ENCODE measurements around the gene INO80B. TPM values are rescaled to one million over a fixed set of nuclear protein-coding genes. Genes with fewer than 3 reads are reported as not detected.
A peak's percentile ranks its signal among the peaks of the same experiment; 100 is the strongest.

INO80B gene
- total RNA-seq, 1 experiment from 2014 or later = 26.5 TPM

- no peaks in the 10 kb centered on the region for H3K9me3 ChIP-seq (ENCODE audit: control insufficient read depth, insufficient read depth, low read depth, low read length)
- no peaks in the 10 kb centered on the region for H3K27me3 ChIP-seq (ENCODE audit: control insufficient read depth, insufficient read depth, low read length)
- peak within 1 kb of the TSS; percentile 86 for H3K27ac ChIP-seq (ENCODE audit: low read length)
- intact Hi-C loops (cut with micrococcal nuclease; ENCODE audit: unreplicated experiment) (no loop called here), in situ Hi-C loops (cut with HindIII; ENCODE audit: low pct_unique_long_range_greater_than_20kb, low sequenced_read_pairs) (no loop called here)
- ATAC-seq (peak; percentile 94), DNase-seq (ENCODE audit: low read depth, low spot score) (no peak)
- ChIA-PET CTCF (interaction anchor here (0.7 kb wide), 1 partner anchor 111 kb away, joined by 6 read pairs; no protein-coding TSS in a partner anchor), POLR2A (interaction anchor here (0.6 to 1.5 kb wide), 3 partner anchors 19 to 251 kb away, joined by 3 to 7 read pairs (median 6); no protein-coding TSS in a partner anchor)
- peaks cover 4% of the 10 kb centered on the region; the same call in 1 of the 2 replicates for H3K4me1 ChIP-seq (ENCODE audit: control insufficient read depth, insufficient read depth, low read length)
- H3K36me3 ChIP-seq (ENCODE audit: control insufficient read depth, insufficient read depth, low read length) = no peaks in the 10 kb centered on the region; the same call in 1 of the 2 replicates
- H3K4me3 ChIP-seq (ENCODE audit: low read depth in 2 of 2, low read length in 2 of 2) = peak within 1 kb of the TSS; percentile 84 to 89
- no TSS peak for BruUV-seq (replicated peaks)
- TF ChIP-seq SIN3A (IDR thresholded peaks at IDR 0.05; ENCODE audit: borderline replicate concordance, insufficient read depth, low read depth, low read length) (0 out of 2 replicates have a peak, but pooled peaks have one; percentile 53), CTCF (IDR thresholded peaks at IDR 0.05) (no peak), POLR2AphosphoS5 (IDR thresholded peaks at IDR 0.05; ENCODE audit: low read depth, low read length) (0 out of 2 replicates have a peak, but pooled peaks have one; percentile 44)
Measured at GRCh38 chr2:74421221-74421870, 33.5 kb upstream of the INO80B start, which contains the start of the genes C2orf81 and WDR54. C2orf81 (minus strand) TSS chr2:74421619; CDS start chr2:74421560, 59 bp downstream. WDR54 (plus strand) TSS chr2:74421730; CDS start chr2:74422154, 424 bp downstream.

- POLR2A ChIA-PET = no interaction called here
- no peak for ATAC-seq
Measured at GRCh38 chr2:74423231-74424095, 31.4 kb upstream of the INO80B start.

More at GRCh38 chr2:74423231-74424095, 31.4 kb upstream of the INO80B start:
- H3K36me3 ChIP-seq (ENCODE audit: control insufficient read depth, insufficient read depth, low read length) = no peaks in the 10 kb centered on the region; the same call in none of the 2 replicates
- no TSS peak for BruUV-seq (replicated peaks)
- H3K9me3 ChIP-seq (ENCODE audit: control insufficient read depth, insufficient read depth, low read depth, low read length) = no peaks in the 10 kb centered on the region
- CTCF ChIA-PET = no interaction called here
- peaks cover 4% of the 10 kb centered on the region; the same call in 1 of the 2 replicates for H3K4me1 ChIP-seq (ENCODE audit: control insufficient read depth, insufficient read depth, low read length)
- no peak overlapping the region for H3K4me3 ChIP-seq (ENCODE audit: low read depth in 2 of 2, low read length in 2 of 2)
- no peak for DNase-seq (ENCODE audit: low read depth, low spot score)
- H3K27me3 ChIP-seq (ENCODE audit: control insufficient read depth, insufficient read depth, low read length) = no peaks in the 10 kb centered on the region
- intact Hi-C loops (cut with micrococcal nuclease; ENCODE audit: unreplicated experiment) (no loop called here), in situ Hi-C loops (cut with HindIII; ENCODE audit: low pct_unique_long_range_greater_than_20kb, low sequenced_read_pairs) (no loop called here)
- H3K27ac ChIP-seq (ENCODE audit: low read length) = no peak overlapping the region
- TF ChIP-seq CTCF (IDR thresholded peaks at IDR 0.05) (no peak), POLR2AphosphoS5 (IDR thresholded peaks at IDR 0.05; ENCODE audit: low read depth, low read length) (peak; percentile 31; the same call in 1 of the 2 replicates)
